ENCODE measurements around the gene MEIS2.

Gene MEIS2

GRCh38 chr15:36926427-36926825 is 173.9 kb downstream of the MEIS2 start:
- H3K4me3 ChIP-seq (replicated peaks in 1 of 2; ENCODE audit: low read depth in 2 of 2, low read length in 2 of 2) = no peak overlapping the region
- DNase-seq (ENCODE audit: low read depth in 2 of 2) = no peak
- TF ChIP-seq CTCF (IDR thresholded peaks at IDR 0.05; ENCODE audit: low read depth, low read length) = no peak

- H3K4me3 ChIP-seq (replicated peaks in 1 of 2; ENCODE audit: low read depth in 2 of 2, low read length in 2 of 2) = no peak overlapping the region
- TF ChIP-seq CTCF (IDR thresholded peaks at IDR 0.05; ENCODE audit: low read depth, low read length) = no peak
- no peak for DNase-seq (ENCODE audit: low read depth in 2 of 2)
Observed at GRCh38 chr15:36925653-36926426, 174.5 kb downstream of the MEIS2 start.

DNA sequence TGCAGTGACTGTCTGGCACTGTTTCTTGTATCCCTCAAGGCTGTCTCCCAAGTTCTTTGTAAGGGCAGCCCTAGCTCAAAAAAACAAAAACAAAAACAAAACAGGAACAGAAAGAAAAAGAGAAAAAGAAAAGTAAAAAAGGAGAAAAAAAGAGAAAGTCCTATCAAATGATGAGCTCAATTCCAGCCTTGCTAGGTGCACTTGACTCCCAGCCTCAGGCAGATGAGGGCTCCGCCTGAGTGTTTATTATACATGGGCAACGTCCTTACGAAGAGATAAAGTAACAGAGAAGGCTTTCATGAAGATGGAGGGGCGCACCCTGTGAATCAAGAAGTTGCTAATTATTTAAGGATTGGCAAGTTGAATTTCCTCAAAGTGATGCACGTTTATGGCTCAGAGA is 175.3 kb downstream of the MEIS2 start:
- TF ChIP-seq CTCF (IDR thresholded peaks at IDR 0.05; ENCODE audit: low read depth, low read length) = no peak
- DNase-seq (ENCODE audit: low read depth in 2 of 2) = no peak
- H3K4me3 ChIP-seq (replicated peaks in 1 of 2; ENCODE audit: low read depth in 2 of 2, low read length in 2 of 2) = no peak overlapping the region

GRCh38 chr15:36924034-36924433 is 176.3 kb downstream of the MEIS2 start:
- DNase-seq (ENCODE audit: low read depth in 2 of 2) = no peak
- no peak for TF ChIP-seq CTCF (IDR thresholded peaks at IDR 0.05; ENCODE audit: low read depth, low read length)
- no peak overlapping the region for H3K4me3 ChIP-seq (replicated peaks in 1 of 2; ENCODE audit: low read depth in 2 of 2, low read length in 2 of 2)

DNA sequence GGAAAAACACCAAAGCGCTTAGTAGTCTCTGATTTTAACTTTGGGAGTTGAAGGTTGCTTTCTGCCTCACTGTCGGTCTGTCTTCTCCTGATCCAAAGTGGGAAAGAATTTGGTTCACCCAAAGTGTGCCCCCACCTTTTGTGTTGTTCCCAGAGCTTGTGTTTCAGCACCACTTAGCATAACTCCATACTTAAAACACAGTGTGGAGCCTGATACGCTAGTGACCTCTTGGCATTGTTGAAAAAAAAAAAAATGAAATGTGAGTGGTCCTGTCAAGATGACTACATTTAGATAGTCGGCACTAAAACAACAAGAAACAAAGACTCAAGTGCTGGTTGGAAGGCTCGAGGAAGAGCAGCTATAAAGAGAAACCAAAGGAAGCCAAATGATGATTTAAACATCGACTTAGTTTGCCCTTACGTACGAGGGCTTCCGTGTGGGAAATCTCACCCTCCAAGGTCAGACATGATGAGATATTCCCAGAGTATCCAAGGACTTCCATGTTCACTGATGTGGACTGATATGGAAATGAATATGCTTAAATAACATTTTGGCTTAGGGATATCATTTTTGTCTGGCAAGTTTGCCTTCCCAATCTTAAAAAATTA is 178.8 kb downstream of the MEIS2 start:
- no peak overlapping the region for H3K4me3 ChIP-seq (replicated peaks in 1 of 2; ENCODE audit: low read depth in 2 of 2, low read length in 2 of 2)
- peak; percentile 15 to 34 for DNase-seq (ENCODE audit: low read depth in 2 of 2)
- TF ChIP-seq CTCF (IDR thresholded peaks at IDR 0.05; ENCODE audit: low read depth, low read length) = no peak

DNA sequence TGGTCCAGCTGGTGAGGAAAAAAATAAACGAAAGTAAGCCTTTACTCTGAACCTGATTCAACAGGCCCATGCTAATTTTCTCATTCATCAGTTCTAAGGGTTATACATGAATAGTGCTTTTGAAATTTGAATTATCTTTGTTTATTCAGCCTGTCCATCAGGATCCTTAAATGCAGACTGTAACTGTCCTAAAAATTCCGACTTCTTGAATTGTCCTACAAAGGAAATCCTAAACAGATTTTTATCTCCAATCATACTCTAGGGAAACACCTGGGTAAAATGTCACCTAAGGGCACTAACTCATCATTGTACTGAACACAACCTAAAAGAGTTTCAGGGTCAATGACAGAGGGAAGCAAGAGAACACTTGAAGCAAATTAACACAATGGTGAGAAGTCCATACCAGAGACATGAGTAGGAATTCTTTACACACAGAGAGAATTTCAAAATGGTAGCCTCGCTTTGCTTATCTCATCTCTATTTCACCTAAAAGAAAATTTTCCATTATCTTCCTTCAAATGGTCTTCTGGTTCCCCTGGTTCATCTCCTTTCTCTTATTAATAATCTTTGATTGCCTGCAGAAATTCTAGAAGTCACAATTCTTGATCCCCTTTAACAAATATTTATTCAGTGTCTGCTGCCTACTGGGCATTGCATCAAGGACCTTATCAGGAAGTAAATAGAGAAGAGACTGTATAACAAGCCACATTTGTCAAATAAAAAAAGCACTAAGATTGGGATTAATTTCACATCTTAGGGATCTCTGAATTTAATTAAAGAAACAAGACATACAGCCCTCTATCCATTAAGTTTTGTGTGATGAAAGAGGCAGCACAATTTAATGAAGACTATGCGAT is 182.7 kb downstream of the MEIS2 start:
- no peak for TF ChIP-seq CTCF (IDR thresholded peaks at IDR 0.05; ENCODE audit: low read depth, low read length)
- DNase-seq (ENCODE audit: low read depth in 2 of 2) = no peak
- no peak overlapping the region for H3K4me3 ChIP-seq (replicated peaks in 1 of 2; ENCODE audit: low read depth in 2 of 2, low read length in 2 of 2)
